CD8-positive, alpha-beta memory T cell (primary cell): ENCODE results near the gene C13orf46. TPM values are rescaled to one million over a fixed set of nuclear protein-coding genes. Genes with fewer than 3 reads are reported as not detected.
A peak's percentile ranks its signal among the peaks of the same experiment; 100 is the strongest.

Experiments used
- CTCF ChIA-PET: fragments of 350-600 bp; sonication (Branson Sonifier 250); formaldehyde crosslinking; loops from one replicate; lab custom pipeline; 2021; ENCODE audit warnings: antibody characterized with exemption; lab: Charles Lee
- POLR2A ChIA-PET: fragments of 350-600 bp; sonication (Branson Sonifier 250); formaldehyde crosslinking; loops from one replicate; lab custom pipeline; 2021; ENCODE audit warnings: antibody characterized with exemption; lab: Charles Lee
- DNase-seq, 5 donors: peaks; one replicate each; pipeline versions ENCODE4 v3.0.0 to v3.0.0-alpha.2; 2020 to 2022; ENCODE audit warnings: mixed read lengths in 1 of 5
- H3K27ac ChIP-seq: one replicate; pipeline ENCODE4 v1.7.0; 2013; ENCODE audit warnings: low read depth, mild to moderate bottlenecking, low read length, moderate library complexity
- H3K27me3 ChIP-seq: 2 replicates; pipeline ENCODE4 v1.7.0; 2013; ENCODE audit warnings: low read length, mild to moderate bottlenecking; ENCODE audit not compliant: insufficient read depth, poor library complexity, severe bottlenecking
- H3K36me3 ChIP-seq: 2 replicates; pipeline ENCODE4 v1.7.0; 2013; ENCODE audit warnings: mild to moderate bottlenecking, low read length, moderate library complexity; ENCODE audit not compliant: insufficient read depth
- H3K4me1 ChIP-seq: 2 replicates; pipeline ENCODE4 v1.7.0; 2013; ENCODE audit warnings: mild to moderate bottlenecking, low read length, moderate library complexity; ENCODE audit not compliant: insufficient read depth
- H3K4me3 ChIP-seq: 2 replicates; pipeline ENCODE4 v1.7.0; 2013; ENCODE audit warnings: mild to moderate bottlenecking, low read length
- H3K9me3 ChIP-seq: 2 replicates; pipeline ENCODE4 v1.7.0; 2013; ENCODE audit warnings: mild to moderate bottlenecking, low read length
- H3K27ac Mint-ChIP-seq, 8 donors: one replicate each; pipeline ENCODE4 v1.8.0; 2020 to 2021; ENCODE audit warnings: mixed read lengths in 8 of 8, mild to moderate bottlenecking in 6 of 8, inconsistent platforms in 3 of 8, moderate library complexity in 3 of 8
- H3K27me3 Mint-ChIP-seq, 2 donors: one replicate each; pipeline ENCODE4 v1.8.0; 2020 to 2021; ENCODE audit warnings: mixed read lengths in 2 of 2, mild to moderate bottlenecking in 1 of 2, moderate library complexity in 1 of 2
- H3K36me3 Mint-ChIP-seq, 3 donors: one replicate each; pipeline ENCODE4 v1.8.0; 2020 to 2021; ENCODE audit warnings: mixed read lengths in 3 of 3, inconsistent platforms in 1 of 3, mild to moderate bottlenecking in 1 of 3
- H3K4me1 Mint-ChIP-seq, 3 donors: one replicate each; pipeline ENCODE4 v1.8.0; 2020 to 2021; ENCODE audit warnings: mixed read lengths in 3 of 3, inconsistent platforms in 1 of 3, mild to moderate bottlenecking in 1 of 3
- H3K4me3 Mint-ChIP-seq, 7 donors: one replicate each; pipeline ENCODE4 v1.8.0; 2020 to 2021; ENCODE audit warnings: mixed read lengths in 7 of 7, mild to moderate bottlenecking in 6 of 7, moderate library complexity in 4 of 7, inconsistent platforms in 2 of 7
- H3K9me3 Mint-ChIP-seq, 5 donors: one replicate each; pipeline ENCODE4 v1.8.0; 2020 to 2022; ENCODE audit warnings: mixed read lengths in 5 of 5, mild to moderate bottlenecking in 3 of 5, moderate library complexity in 2 of 5, inconsistent platforms in 1 of 5
- polyA plus RNA-seq: library from polyadenylated mRNA; unstranded; fragments of 300-500 nt; fragmentation: Illumina TruSeq; gene quantifications from one replicate; pipeline ENCODE4 v1.2.3, GENCODE V29; 2021
- total RNA-seq, 2 experiments: library from RNA; stranded (reverse); gene quantifications; one replicate each; pipeline ENCODE4 v1.2.3, GENCODE V29; 2021

The C13orf46 gene
- total and polyA plus RNA-seq, 3 experiments from 2014 or later: 1.2 to 2.2 (median 1.8) TPM

DNA sequence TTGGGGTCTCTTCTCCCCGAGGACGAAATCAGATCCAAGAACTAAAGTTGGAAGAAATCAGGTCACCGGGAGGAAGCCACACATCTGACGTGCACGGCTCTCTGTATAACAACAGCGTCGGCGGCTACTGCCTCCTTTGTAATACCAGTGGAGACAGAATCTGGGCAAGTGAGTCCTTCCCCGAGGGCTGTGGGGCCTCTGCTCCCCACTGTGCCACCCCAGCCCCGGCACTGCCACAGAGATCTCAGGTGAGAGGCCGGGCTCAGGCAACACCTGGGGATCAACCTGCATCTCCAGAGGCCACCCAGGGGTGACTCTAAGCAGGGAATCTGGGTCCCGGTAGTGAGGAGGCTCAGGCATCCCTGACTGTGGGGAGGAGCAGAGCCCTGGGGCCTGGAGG lies 33.7 kb upstream of the C13orf46 start:
- POLR2A ChIA-PET: no interaction called here
- peaks cover 0 to 2% (median 0%) of the 10 kb centered on the region in 5 donors for H3K9me3 Mint-ChIP-seq

GRCh38 chr13:114005206-114005724 lies 31.4 kb upstream of the C13orf46 start:
- Mint-ChIP-seq H3K9me3 (no peaks in the 10 kb centered on the region), H3K27me3 (peaks cover 0 to 3% of the 10 kb centered on the region in 2 donors), H3K36me3 (peaks cover 0 to 63% (median 7%) of the 10 kb centered on the region in 3 donors), H3K4me3 (peak overlapping the region in 1 of 7 donors; percentile 67), H3K27ac (peak overlapping the region in 1 of 8 donors; percentile 72), H3K4me1 (peaks cover 0 to 5% (median 4%) of the 10 kb centered on the region in 3 donors)
- DNase-seq: no peak
- no peaks in the 10 kb centered on the region for H3K27me3 ChIP-seq
- POLR2A ChIA-PET: no interaction called here
- H3K9me3 ChIP-seq: no peaks in the 10 kb centered on the region
- H3K27ac ChIP-seq: peak overlapping the region; percentile 47
- CTCF ChIA-PET: no interaction called here
- H3K4me1 ChIP-seq: no peaks in the 10 kb centered on the region
- H3K4me3 ChIP-seq: no peak overlapping the region
- peaks cover 38% of the 10 kb centered on the region for H3K36me3 ChIP-seq

More for the DNA sequence above, 33.7 kb upstream of the C13orf46 start:
- Histone ChIP-seq H3K27ac (no peak overlapping the region), H3K9me3 (no peaks in the 10 kb centered on the region), H3K4me3 (no peak overlapping the region), H3K36me3 (peaks cover 45% of the 10 kb centered on the region), H3K27me3 (no peaks in the 10 kb centered on the region), H3K4me1 (no peaks in the 10 kb centered on the region)
- Mint-ChIP-seq H3K4me1 (peaks cover 5 to 11% (median 7%) of the 10 kb centered on the region in 3 donors), H3K36me3 (peaks cover 5 to 45% (median 12%) of the 10 kb centered on the region in 3 donors), H3K27ac (peak overlapping the region in 2 of 8 donors; percentile 64 to 95), H3K27me3 (peaks cover 0 to 3% of the 10 kb centered on the region in 2 donors), H3K4me3 (peak overlapping the region in 2 of 7 donors; percentile 23 to 49)
- DNase-seq: peak in 1 of 5 donors; percentile 15
- CTCF ChIA-PET: no interaction called here

DNA sequence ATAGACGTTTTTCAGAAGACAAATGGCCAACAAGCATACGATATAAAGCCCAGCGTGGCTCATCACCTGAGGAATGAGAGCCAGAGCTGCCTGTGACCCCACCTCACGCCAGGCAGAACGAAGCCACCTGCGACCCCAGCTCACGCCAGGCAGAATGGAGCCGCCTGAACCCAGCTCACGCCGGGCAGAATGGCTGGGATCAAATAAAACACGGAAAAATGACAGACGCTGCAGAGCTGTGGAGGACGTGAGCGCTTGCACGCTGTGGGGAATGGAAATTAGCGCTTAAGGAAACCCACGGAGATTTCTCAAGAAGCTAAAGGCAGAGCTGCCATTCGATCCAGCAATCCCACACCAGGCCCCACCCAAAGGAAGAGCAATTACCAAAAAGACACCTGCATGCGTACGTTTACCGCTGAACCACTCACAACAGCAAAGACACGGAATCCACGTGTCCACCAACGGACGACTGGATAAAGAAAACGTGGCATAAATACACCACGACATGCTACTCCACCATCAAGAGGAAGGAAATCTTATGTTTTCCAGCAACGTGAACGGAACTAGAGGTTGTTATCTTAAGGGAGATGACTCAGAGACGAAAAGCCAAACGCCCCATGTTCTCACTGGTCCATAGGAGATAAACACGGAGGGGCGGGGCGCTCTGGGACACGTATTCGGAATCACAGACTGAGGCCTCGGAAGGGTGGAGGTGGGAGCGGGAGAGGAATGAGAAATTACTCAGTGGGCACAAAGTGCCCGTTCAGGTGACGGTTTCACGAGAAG lies 30.7 kb upstream of the C13orf46 start:
- H3K9me3 Mint-ChIP-seq: no peaks in the 10 kb centered on the region
- peak overlapping the region; percentile 65 for H3K27ac ChIP-seq
- H3K4me3 ChIP-seq: no peak overlapping the region
- CTCF ChIA-PET: no interaction called here
- peaks cover 0 to 5% (median 4%) of the 10 kb centered on the region in 3 donors for H3K4me1 Mint-ChIP-seq
- peak overlapping the region in 1 of 8 donors; percentile 72 for H3K27ac Mint-ChIP-seq
- no peak for DNase-seq
- H3K9me3 ChIP-seq: no peaks in the 10 kb centered on the region
- peaks cover 0 to 60% (median 7%) of the 10 kb centered on the region in 3 donors for H3K36me3 Mint-ChIP-seq
- H3K36me3 ChIP-seq: peaks cover 34% of the 10 kb centered on the region
- H3K4me1 ChIP-seq: no peaks in the 10 kb centered on the region
- no peaks in the 10 kb centered on the region for H3K27me3 ChIP-seq
- POLR2A ChIA-PET: no interaction called here
- H3K27me3 Mint-ChIP-seq: peaks cover 0 to 3% of the 10 kb centered on the region in 2 donors
- peak overlapping the region in 1 of 7 donors; percentile 67 for H3K4me3 Mint-ChIP-seq

DNA sequence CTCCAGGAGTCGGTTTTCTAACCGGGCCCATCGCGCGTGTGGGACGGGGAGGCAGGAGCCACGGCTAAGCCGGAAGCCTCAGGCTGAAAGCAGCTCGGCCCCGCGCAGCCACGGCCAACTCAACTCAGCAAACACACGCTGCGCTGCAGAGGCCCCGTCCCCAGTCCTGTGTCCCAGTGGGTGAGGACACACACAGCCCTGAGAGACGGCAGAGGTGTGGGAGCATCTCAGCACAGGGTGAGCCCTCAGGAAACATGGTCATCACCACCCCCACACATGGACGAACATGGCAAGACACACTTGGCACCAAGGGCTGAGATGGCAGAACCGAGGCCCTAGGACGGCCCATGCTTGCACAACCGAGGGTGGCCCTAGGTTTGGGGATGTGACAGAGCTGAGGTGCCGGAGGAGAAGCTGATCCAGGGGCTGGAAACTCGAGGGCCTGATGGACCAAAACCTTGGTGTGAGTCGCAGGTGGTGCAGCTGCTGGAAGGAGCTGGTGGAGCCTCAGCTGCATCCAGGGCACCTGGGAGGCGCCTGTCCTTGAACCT lies 29.0 kb upstream of the C13orf46 start:
- peaks cover 0 to 3% of the 10 kb centered on the region in 2 donors for H3K27me3 Mint-ChIP-seq
- H3K4me1 Mint-ChIP-seq: peaks cover 0 to 5% (median 4%) of the 10 kb centered on the region in 3 donors
- CTCF ChIA-PET: no interaction called here
- H3K4me3 Mint-ChIP-seq: no peak overlapping the region
- POLR2A ChIA-PET: no interaction called here
- H3K9me3 Mint-ChIP-seq: peaks cover 0 to 2% (median 0%) of the 10 kb centered on the region in 5 donors
- Histone ChIP-seq H3K27ac (no peak overlapping the region), H3K4me3 (no peak overlapping the region), H3K27me3 (no peaks in the 10 kb centered on the region), H3K9me3 (no peaks in the 10 kb centered on the region), H3K36me3 (peaks cover 41% of the 10 kb centered on the region), H3K4me1 (no peaks in the 10 kb centered on the region)
- H3K36me3 Mint-ChIP-seq: peaks cover 0 to 67% (median 10%) of the 10 kb centered on the region in 3 donors
- no peak for DNase-seq
- H3K27ac Mint-ChIP-seq: peak overlapping the region in 1 of 8 donors; percentile 81

- H3K4me1 Mint-ChIP-seq: peaks cover 0 to 5% (median 4%) of the 10 kb centered on the region in 3 donors
- H3K4me3 ChIP-seq: no peak overlapping the region
- H3K27me3 ChIP-seq: no peaks in the 10 kb centered on the region
- peaks cover 0 to 71% (median 10%) of the 10 kb centered on the region in 3 donors for H3K36me3 Mint-ChIP-seq
- ChIA-PET CTCF (no interaction called here), POLR2A (no interaction called here)
- H3K27me3 Mint-ChIP-seq: peaks cover 0 to 3% of the 10 kb centered on the region in 2 donors
- no peak for DNase-seq
- H3K27ac ChIP-seq: no peak overlapping the region
- peak overlapping the region in 3 of 8 donors; percentile 20 to 51 (median 34) for H3K27ac Mint-ChIP-seq
- no peaks in the 10 kb centered on the region for H3K4me1 ChIP-seq
- peaks cover 42% of the 10 kb centered on the region for H3K36me3 ChIP-seq
- H3K9me3 ChIP-seq: no peaks in the 10 kb centered on the region
- no peak overlapping the region for H3K4me3 Mint-ChIP-seq
- H3K9me3 Mint-ChIP-seq: peaks cover 0 to 2% (median 0%) of the 10 kb centered on the region in 5 donors
Observed at GRCh38 chr13:114002009-114002544, 28.2 kb upstream of the C13orf46 start.

DNA sequence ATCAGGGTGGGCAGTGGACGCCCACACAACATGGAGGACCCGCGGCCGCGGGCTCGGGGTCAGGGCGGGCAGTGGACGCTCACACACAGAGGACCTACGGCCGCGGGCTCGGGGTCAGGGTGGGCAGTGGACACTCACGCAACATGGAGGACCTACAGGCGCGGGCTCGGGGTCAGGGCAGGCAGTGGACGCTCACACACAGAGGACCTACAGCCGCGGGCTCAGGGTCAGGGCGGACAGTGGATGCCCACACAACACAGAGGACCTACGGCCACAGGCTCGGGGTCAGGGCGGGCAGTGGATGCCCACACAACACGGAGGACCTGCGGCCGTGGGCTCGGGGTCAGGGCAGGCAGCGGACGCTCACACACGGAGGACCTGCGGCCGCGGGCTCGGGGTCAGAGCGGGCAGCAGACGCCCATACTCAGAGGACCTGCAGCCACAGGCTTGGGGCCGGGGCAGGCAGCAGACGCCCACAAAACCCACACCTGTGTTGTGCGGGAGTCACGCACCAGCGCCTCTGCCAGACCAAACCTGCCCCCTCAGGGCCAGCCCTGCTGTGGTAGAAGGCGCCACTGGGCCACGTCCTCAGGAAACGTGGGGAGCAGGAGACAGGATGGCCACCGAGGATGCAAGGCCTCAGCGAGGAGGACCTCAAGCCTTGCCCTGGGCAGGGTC lies 27.6 kb upstream of the C13orf46 start:
- no peak overlapping the region for H3K4me3 ChIP-seq
- H3K36me3 ChIP-seq: peaks cover 48% of the 10 kb centered on the region
- Mint-ChIP-seq H3K27me3 (peaks cover 0 to 5% of the 10 kb centered on the region in 2 donors), H3K36me3 (peaks cover 0 to 77% (median 11%) of the 10 kb centered on the region in 3 donors), H3K9me3 (peaks cover 0 to 2% (median 0%) of the 10 kb centered on the region in 5 donors), H3K4me3 (no peak overlapping the region), H3K27ac (peak overlapping the region in 1 of 8 donors; percentile 34), H3K4me1 (peaks cover 0 to 5% (median 4%) of the 10 kb centered on the region in 3 donors)
- H3K27ac ChIP-seq: no peak overlapping the region
- ChIA-PET CTCF (no interaction called here), POLR2A (no interaction called here)
- DNase-seq: peak in 1 of 5 donors; percentile 49
- H3K4me1 ChIP-seq: no peaks in the 10 kb centered on the region
- H3K9me3 ChIP-seq: no peaks in the 10 kb centered on the region
- no peaks in the 10 kb centered on the region for H3K27me3 ChIP-seq

DNA sequence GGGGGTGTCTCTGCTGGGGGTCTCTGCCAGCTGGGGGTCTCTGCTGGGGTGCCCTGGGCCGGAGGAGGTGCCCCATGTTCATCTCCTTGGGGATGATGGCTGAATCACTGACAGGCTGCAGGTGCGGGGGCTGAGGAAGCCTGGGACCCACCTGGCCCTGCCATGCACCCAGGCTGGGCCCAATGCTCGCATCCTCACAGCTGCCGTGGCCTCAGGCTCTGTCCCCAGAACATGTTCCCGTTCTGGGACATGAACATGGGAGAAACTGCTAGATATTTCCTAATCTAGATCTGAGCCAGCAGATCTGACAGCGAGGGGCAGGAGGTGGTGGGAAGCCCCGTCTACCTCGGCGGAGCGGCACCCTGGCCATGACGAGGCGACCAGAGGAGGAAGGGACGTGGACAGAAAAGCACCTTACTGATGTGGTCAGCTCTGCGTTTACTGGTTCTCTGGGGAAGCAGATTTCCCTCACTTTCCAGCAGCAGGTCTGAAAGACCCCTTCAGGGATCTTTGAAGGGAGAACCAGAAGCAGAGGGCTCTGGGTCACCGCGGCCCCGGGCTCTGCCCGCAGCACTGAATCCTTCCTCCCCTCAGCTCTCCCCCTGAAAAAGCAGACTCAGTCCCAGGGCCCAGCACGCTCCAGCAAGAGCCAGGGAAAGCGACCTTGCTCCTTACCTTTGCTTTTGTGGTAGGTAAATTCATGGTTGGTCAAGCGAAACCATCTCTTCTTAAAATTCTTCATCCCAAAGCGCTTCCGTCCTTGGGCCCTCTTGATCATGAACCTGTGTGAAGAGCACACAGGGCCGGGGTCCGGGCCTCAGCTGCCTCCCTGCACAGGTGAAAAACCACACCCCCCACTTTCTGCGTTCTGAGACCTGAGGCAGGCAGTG lies 26.5 kb upstream of the C13orf46 start:
- Histone ChIP-seq H3K9me3 (no peaks in the 10 kb centered on the region), H3K4me3 (no peak overlapping the region), H3K27ac (no peak overlapping the region), H3K27me3 (no peaks in the 10 kb centered on the region), H3K36me3 (peaks cover 52% of the 10 kb centered on the region), H3K4me1 (no peaks in the 10 kb centered on the region)
- Mint-ChIP-seq H3K27me3 (peaks cover 0 to 5% of the 10 kb centered on the region in 2 donors), H3K4me3 (peak overlapping the region in 1 of 7 donors; percentile 61), H3K36me3 (peaks cover 0 to 82% (median 11%) of the 10 kb centered on the region in 3 donors), H3K4me1 (peaks cover 0 to 5% (median 4%) of the 10 kb centered on the region in 3 donors), H3K9me3 (peaks cover 0 to 2% (median 0%) of the 10 kb centered on the region in 5 donors), H3K27ac (no peak overlapping the region)
- ChIA-PET CTCF (no interaction called here), POLR2A (no interaction called here)
- DNase-seq: no peak
